Stimulated activated naive CD8-positive, alpha-beta T cell treated with anti-CD3 and anti-CD28 coated beads, Interleukin-15, Interleukin-2, amounts not matched to agents 100 ng/mL and 50 ng/mL, for 24 hours (primary cell): ENCODE measurements around the gene FARP1.

ENCODE experiments used
- H3K27ac Mint-ChIP-seq: one replicate; pipeline ENCODE4 v1.8.0; 2021; ENCODE audit warnings: mild to moderate bottlenecking, mixed read lengths
- H3K27me3 Mint-ChIP-seq: one replicate; pipeline ENCODE4 v1.8.0; 2021; ENCODE audit warnings: mixed read lengths
- H3K36me3 Mint-ChIP-seq: one replicate; pipeline ENCODE4 v1.8.0; 2021; ENCODE audit warnings: low read depth, mixed read lengths
- H3K4me1 Mint-ChIP-seq: one replicate; pipeline ENCODE4 v1.8.0; 2021; ENCODE audit warnings: low read depth, mixed read lengths
- H3K4me3 Mint-ChIP-seq: one replicate; pipeline ENCODE4 v1.8.0; 2021; ENCODE audit warnings: mild to moderate bottlenecking, mixed read lengths
- H3K9me3 Mint-ChIP-seq: one replicate; pipeline ENCODE4 v1.8.0; 2021; ENCODE audit warnings: mixed read lengths

FARP1 gene

GRCh38 chr13:98150832-98151479 lies 8.1 kb downstream of the FARP1 start:
- Mint-ChIP-seq H3K27ac (no peak overlapping the region), H3K4me3 (no peak overlapping the region), H3K4me1 (no peaks in the 10 kb centered on the region), H3K27me3 (peaks cover 52% of the 10 kb centered on the region), H3K36me3 (no peaks in the 10 kb centered on the region), H3K9me3 (peaks cover 3% of the 10 kb centered on the region)

DNA sequence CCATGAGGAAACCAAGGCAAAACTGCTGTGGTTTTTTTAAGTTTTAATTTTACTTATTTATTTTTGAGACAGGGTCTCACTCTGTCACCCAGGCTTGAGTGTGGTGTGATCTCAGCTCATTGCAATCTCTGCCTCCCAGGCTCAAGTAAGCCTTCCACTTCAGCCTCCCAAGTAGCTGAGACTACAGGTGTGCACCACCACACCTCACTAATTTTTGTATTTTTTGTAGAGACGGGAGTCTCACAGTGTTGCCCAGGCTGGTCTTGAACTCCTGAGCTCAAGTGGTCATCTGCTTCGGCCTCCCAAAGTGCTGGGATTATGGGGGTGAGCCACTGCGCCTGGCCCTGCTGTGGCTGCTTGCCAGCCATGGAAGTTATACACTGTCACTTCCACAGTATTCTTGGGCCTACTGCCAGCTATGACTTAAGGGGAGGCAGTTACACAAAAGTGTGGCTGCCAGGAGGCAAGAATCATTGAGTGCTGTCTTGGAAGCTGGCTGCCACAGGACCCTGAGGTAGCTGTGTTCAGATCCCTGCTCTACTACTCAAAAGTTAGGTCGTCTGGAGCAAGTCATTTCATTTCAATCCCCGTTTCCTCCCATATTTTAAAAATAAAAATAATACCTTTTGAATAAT lies 12.7 kb downstream of the FARP1 start:
- H3K36me3 Mint-ChIP-seq: no peaks in the 10 kb centered on the region

GRCh38 chr13:98156259-98156658 lies 13.4 kb downstream of the FARP1 start:
- Mint-ChIP-seq H3K36me3 (no peaks in the 10 kb centered on the region), H3K27ac (no peak overlapping the region), H3K4me3 (no peak overlapping the region), H3K4me1 (no peaks in the 10 kb centered on the region), H3K27me3 (peaks cover 24% of the 10 kb centered on the region), H3K9me3 (peaks cover 3% of the 10 kb centered on the region)

More for the DNA sequence above, 12.7 kb downstream of the FARP1 start:
- Mint-ChIP-seq H3K4me3 (no peak overlapping the region), H3K27ac (no peak overlapping the region), H3K4me1 (no peaks in the 10 kb centered on the region), H3K9me3 (peaks cover 3% of the 10 kb centered on the region), H3K27me3 (peaks cover 28% of the 10 kb centered on the region)

DNA sequence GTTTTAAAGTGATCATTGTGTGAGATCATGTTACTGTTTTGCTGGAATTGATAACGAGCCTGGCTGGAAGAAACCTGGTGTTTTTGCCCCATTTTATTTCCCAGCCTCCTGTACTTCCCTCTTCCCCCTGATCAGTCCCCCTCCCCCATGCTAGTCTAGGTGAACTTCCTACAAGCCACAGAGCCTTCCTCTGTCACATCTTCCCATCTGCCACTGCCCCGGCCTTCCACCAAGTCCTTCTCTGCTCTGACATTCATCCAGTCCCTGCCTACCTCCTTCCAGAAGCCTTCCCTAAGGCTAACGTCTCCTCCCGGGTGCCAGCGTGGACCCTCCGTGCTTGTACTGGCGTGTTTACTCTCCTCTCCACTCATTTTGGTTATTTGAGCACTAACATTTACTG lies 14.3 kb downstream of the FARP1 start:
- Mint-ChIP-seq H3K36me3 (no peaks in the 10 kb centered on the region), H3K27ac (no peak overlapping the region), H3K4me3 (no peak overlapping the region), H3K9me3 (no peaks in the 10 kb centered on the region), H3K27me3 (peaks cover 18% of the 10 kb centered on the region), H3K4me1 (no peaks in the 10 kb centered on the region)

GRCh38 chr13:98157609-98158008 lies 14.7 kb downstream of the FARP1 start:
- no peak overlapping the region for H3K27ac Mint-ChIP-seq
- no peaks in the 10 kb centered on the region for H3K4me1 Mint-ChIP-seq
- H3K4me3 Mint-ChIP-seq: no peak overlapping the region
- H3K27me3 Mint-ChIP-seq: peaks cover 14% of the 10 kb centered on the region
- no peaks in the 10 kb centered on the region for H3K9me3 Mint-ChIP-seq
- H3K36me3 Mint-ChIP-seq: no peaks in the 10 kb centered on the region

- H3K4me3 Mint-ChIP-seq: no peak overlapping the region
- peaks cover 11% of the 10 kb centered on the region for H3K27me3 Mint-ChIP-seq
- H3K9me3 Mint-ChIP-seq: no peaks in the 10 kb centered on the region
- H3K4me1 Mint-ChIP-seq: no peaks in the 10 kb centered on the region
- no peak overlapping the region for H3K27ac Mint-ChIP-seq
- no peaks in the 10 kb centered on the region for H3K36me3 Mint-ChIP-seq
These were observed 15.4 kb downstream of the FARP1 start for GRCh38 chr13:98158172-98158899.

GRCh38 chr13:98162935-98163334 lies 20.0 kb downstream of the FARP1 start:
- no peak overlapping the region for H3K27ac Mint-ChIP-seq
- H3K4me3 Mint-ChIP-seq: no peak overlapping the region
- no peaks in the 10 kb centered on the region for H3K36me3 Mint-ChIP-seq
- no peaks in the 10 kb centered on the region for H3K9me3 Mint-ChIP-seq
- no peaks in the 10 kb centered on the region for H3K27me3 Mint-ChIP-seq
- H3K4me1 Mint-ChIP-seq: no peaks in the 10 kb centered on the region

DNA sequence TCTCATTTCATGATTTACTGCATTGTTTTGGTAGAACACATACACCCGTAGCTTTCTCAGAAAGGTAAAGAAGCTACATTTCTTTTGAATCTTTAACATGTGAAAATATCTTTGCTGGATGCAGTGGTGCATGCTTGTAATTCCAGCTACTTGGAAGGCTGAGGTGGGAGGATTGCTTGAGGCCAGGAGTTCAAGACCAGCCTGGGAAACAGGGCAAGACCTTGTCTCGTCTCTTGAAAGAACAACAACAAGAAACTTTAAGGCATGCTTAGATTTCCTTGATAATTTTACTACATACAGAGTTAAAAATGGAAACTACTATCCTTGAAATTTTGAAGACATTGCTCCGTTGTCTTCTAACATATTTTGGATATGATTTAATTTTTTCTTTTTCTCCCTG lies 26.4 kb downstream of the FARP1 start:
- no peaks in the 10 kb centered on the region for H3K9me3 Mint-ChIP-seq
- no peaks in the 10 kb centered on the region for H3K4me1 Mint-ChIP-seq
- no peaks in the 10 kb centered on the region for H3K36me3 Mint-ChIP-seq
- no peak overlapping the region for H3K27ac Mint-ChIP-seq
- H3K4me3 Mint-ChIP-seq: no peak overlapping the region
- H3K27me3 Mint-ChIP-seq: peaks cover 15% of the 10 kb centered on the region

- no peak overlapping the region for H3K4me3 Mint-ChIP-seq
These were observed 29.2 kb downstream of the FARP1 start for GRCh38 chr13:98171900-98172589.

DNA sequence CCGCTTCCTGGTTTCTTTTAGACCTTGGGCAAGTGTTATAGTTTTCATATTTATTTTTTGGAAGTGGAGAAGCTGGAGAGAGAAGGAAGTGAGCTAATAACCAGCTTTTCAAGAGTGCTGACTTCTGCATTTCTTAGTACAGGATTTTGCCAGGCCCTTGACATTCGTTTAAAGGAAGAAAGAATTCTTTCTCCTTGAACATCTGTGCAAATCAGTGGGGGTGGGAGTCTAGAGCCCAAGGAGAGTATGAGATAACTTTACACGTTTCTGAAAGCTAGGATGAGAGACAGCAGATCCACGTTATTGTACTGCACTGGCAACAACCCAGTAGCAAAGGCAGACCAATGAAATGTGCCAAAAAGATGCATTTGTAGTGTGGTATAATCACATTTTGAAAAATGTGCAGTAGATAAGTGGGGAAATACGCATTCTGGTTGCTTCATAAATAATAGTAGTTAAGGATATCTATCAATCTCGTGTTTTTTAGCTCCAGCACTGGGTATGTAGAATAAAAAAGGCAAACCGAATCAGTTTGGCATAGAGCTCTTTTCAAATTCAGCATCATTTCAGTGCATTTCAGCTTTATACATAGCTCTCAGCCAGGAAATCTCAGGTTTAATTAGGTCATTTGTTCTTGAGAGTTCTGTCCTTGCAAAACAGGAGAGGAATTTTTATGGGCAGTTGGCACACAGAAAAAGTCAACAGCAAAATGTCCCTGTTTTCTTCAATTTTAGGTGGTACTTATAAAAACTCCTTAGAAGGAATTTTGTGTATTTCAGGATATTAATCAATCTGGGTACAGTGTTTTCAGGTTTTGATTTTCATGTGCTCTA lies 29.9 kb downstream of the FARP1 start:
- H3K27ac Mint-ChIP-seq: no peak overlapping the region
- no peaks in the 10 kb centered on the region for H3K36me3 Mint-ChIP-seq

More at GRCh38 chr13:98171900-98172589, 29.2 kb downstream of the FARP1 start:
- Mint-ChIP-seq H3K27ac (no peak overlapping the region), H3K9me3 (no peaks in the 10 kb centered on the region), H3K36me3 (no peaks in the 10 kb centered on the region), H3K27me3 (peaks cover 15% of the 10 kb centered on the region), H3K4me1 (no peaks in the 10 kb centered on the region)

DNA sequence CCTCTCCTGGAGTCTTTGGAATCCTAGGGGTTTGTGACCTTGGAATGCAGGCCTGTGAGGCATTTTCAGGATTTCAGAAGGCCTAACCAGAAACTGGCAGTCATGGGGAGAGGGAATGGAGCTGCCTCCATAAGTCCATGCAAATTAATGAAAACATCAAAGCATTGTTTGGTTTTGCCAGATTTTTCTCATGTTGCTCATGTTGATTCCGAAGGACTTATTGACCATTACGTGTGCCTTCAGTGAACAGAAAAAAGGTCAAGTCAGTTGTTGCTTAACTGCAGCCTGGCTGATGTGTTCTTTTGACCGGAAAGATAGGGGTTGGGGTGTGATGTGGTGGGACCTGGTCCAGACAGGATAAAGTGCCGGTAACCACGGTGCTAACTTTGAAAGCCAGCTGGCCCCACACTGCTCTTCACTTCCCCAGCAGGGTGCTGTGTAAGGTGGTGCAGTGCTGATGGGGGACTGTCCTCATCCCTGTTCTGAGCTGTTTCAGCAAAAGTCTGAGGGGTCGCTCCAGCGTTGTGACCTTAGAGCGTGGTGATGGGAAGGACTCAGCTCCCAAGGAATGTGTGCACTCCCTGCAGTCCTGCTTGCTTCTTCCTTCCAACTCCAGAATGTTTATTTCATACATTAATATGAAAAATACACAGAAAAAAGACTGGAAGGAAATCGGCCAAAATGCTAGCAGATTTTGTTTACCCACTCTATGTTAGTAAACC lies 30.7 kb downstream of the FARP1 start:
- Mint-ChIP-seq H3K36me3 (no peaks in the 10 kb centered on the region), H3K9me3 (no peaks in the 10 kb centered on the region), H3K27me3 (peaks cover 15% of the 10 kb centered on the region), H3K27ac (no peak overlapping the region), H3K4me1 (no peaks in the 10 kb centered on the region), H3K4me3 (no peak overlapping the region)

More for the DNA sequence above, 29.9 kb downstream of the FARP1 start:
- no peak overlapping the region for H3K4me3 Mint-ChIP-seq
- H3K9me3 Mint-ChIP-seq: no peaks in the 10 kb centered on the region
- H3K27me3 Mint-ChIP-seq: peaks cover 15% of the 10 kb centered on the region
- H3K4me1 Mint-ChIP-seq: no peaks in the 10 kb centered on the region

- H3K27ac Mint-ChIP-seq: no peak overlapping the region
- H3K36me3 Mint-ChIP-seq: no peaks in the 10 kb centered on the region
- H3K9me3 Mint-ChIP-seq: no peaks in the 10 kb centered on the region
- peaks cover 15% of the 10 kb centered on the region for H3K27me3 Mint-ChIP-seq
- no peak overlapping the region for H3K4me3 Mint-ChIP-seq
- H3K4me1 Mint-ChIP-seq: no peaks in the 10 kb centered on the region
These were observed 31.4 kb downstream of the FARP1 start for GRCh38 chr13:98174307-98174706.

DNA sequence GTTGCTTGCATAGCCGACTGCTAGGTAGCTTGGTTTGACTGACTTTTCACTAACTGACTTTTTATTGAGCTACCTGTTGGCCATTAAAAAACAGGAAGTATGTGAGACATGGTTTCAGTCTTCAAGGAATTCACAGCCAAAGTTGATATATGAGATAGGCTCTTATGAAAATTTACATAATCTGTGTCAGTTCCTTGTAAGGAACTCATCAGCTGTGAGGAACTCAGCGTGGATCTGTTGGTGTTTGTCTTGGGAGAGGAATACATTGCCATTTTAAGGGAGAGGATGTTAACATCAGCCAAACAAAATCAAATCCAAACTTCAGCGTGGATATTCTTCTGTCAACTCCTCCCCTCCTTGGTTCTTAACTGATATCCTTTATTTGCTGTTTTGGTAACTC lies 32.1 kb downstream of the FARP1 start:
- H3K36me3 Mint-ChIP-seq: no peaks in the 10 kb centered on the region
- no peaks in the 10 kb centered on the region for H3K4me1 Mint-ChIP-seq
- H3K9me3 Mint-ChIP-seq: no peaks in the 10 kb centered on the region
- no peak overlapping the region for H3K27ac Mint-ChIP-seq
- H3K4me3 Mint-ChIP-seq: no peak overlapping the region
- peaks cover 15% of the 10 kb centered on the region for H3K27me3 Mint-ChIP-seq

GRCh38 chr13:98175823-98176222 lies 32.9 kb downstream of the FARP1 start:
- H3K9me3 Mint-ChIP-seq: no peaks in the 10 kb centered on the region
- no peak overlapping the region for H3K27ac Mint-ChIP-seq
- H3K27me3 Mint-ChIP-seq: peaks cover 13% of the 10 kb centered on the region
- H3K4me1 Mint-ChIP-seq: no peaks in the 10 kb centered on the region
- no peaks in the 10 kb centered on the region for H3K36me3 Mint-ChIP-seq
- H3K4me3 Mint-ChIP-seq: no peak overlapping the region
